PFSK-1 (cell line): ENCODE results near the gene CD9.

Source experiments
- FOXP2 ChIP-seq: optimal IDR thresholded peaks from 2 replicates; pipeline ENCODE3; 2011; ENCODE audit warnings: borderline replicate concordance, control low read depth, inconsistent platforms; ENCODE audit not compliant: insufficient read depth; ENCODE audit errors: extremely low read length, extremely low read depth
- POLR2AphosphoS5 ChIP-seq: IDR thresholded peaks from 2 replicates; pipeline ENCODE4 v1.6.1; 2012; ENCODE audit warnings: low read depth, mild to moderate bottlenecking, control low read depth, low read length, moderate library complexity
- REST ChIP-seq, 2 experiments: IDR thresholded peaks; 2 replicates each; pipeline versions ENCODE4 v1.6.1 to v1.8.0; 2011 to 2012; ENCODE audit warnings: low read depth in 2 of 2, low read length in 2 of 2, control low read depth in 1 of 2, inconsistent platforms in 1 of 2, mild to moderate bottlenecking in 1 of 2, moderate library complexity in 1 of 2; ENCODE audit not compliant: insufficient read depth in 1 of 2
- SIN3A ChIP-seq: IDR thresholded peaks from 2 replicates; pipeline ENCODE4 v1.6.1; 2012; ENCODE audit warnings: mild to moderate bottlenecking, low read length, moderate library complexity, borderline replicate concordance; ENCODE audit not compliant: insufficient read depth
- TAF1 ChIP-seq: IDR thresholded peaks from 2 replicates; pipeline ENCODE4 v1.6.1; 2012; ENCODE audit warnings: low read length, control low read depth, borderline replicate concordance; ENCODE audit not compliant: insufficient read depth

The CD9 gene

GRCh38 chr12:6235906-6236640 lies 35.9 kb downstream of the CD9 start:
- no peak for TF ChIP-seq TAF1
- TF ChIP-seq REST (IDR thresholded peaks at IDR 0.05; ENCODE audit: insufficient read depth in 1 of 2, low read depth in 2 of 2, low read length in 2 of 2) = no peak
- no peak for TF ChIP-seq POLR2AphosphoS5
- no peak for TF ChIP-seq FOXP2
- no peak for TF ChIP-seq SIN3A

GRCh38 chr12:6236641-6236940 lies 36.4 kb downstream of the CD9 start:
- TF ChIP-seq SIN3A (no peak), FOXP2 (no peak), POLR2AphosphoS5 (no peak), REST (IDR thresholded peaks at IDR 0.05; ENCODE audit: insufficient read depth in 1 of 2, low read depth in 2 of 2, low read length in 2 of 2) (no peak), TAF1 (no peak)

GRCh38 chr12:6237830-6238229 lies 37.6 kb downstream of the CD9 start:
- TF ChIP-seq TAF1 (no peak), FOXP2 (no peak), REST (IDR thresholded peaks at IDR 0.05; ENCODE audit: insufficient read depth in 1 of 2, low read depth in 2 of 2, low read length in 2 of 2) (no peak), SIN3A (no peak), POLR2AphosphoS5 (no peak)

- no peak for TF ChIP-seq POLR2AphosphoS5
- no peak for TF ChIP-seq REST (IDR thresholded peaks at IDR 0.05; ENCODE audit: insufficient read depth in 1 of 2, low read depth in 2 of 2, low read length in 2 of 2)
- TF ChIP-seq FOXP2 = no peak
- TF ChIP-seq TAF1 = no peak
- no peak for TF ChIP-seq SIN3A
Observed at GRCh38 chr12:6238875-6239274, 38.7 kb downstream of the CD9 start.
